ENCODE measurements around the gene ZNF148.

ZNF148 gene

DNA sequence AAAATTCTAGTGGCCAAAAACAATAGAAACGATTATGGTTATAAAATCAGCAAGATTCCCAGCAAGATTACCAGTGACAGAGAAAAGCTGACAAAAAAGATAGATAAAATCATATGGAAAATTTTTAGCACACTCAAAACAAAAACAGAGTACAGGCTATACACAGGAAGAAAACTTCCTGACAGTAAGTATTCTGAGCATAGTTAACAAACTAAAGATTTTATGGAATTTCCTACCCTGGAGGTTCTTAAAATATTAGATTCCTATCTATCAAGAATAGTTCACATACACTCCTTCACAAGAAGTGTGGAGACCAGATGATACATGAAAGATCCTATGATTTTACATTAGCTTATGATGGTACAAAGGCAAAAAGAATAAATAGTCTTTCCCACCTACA lies 50.8 kb downstream of the ZNF148 start:
- no peak for DNase-seq

DNA sequence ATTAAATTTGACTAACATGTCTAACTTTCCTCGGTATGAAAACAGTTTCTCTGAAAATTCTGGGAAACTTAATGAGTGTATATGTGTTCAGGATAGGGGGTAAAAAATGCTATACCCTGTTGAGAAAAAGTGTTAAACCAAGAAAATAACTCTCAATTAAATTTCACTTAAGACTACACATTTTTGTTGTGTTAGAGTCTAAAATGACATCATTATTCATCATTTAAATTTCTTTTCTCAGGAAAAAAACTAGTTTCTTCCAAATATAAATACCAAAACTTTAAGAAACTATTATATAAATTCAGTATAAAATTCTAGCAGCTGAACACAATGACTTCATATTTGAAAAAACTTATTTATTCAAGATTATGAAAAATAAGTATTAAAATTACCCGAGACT lies 52.2 kb downstream of the ZNF148 start:
- DNase-seq = no peak

DNA sequence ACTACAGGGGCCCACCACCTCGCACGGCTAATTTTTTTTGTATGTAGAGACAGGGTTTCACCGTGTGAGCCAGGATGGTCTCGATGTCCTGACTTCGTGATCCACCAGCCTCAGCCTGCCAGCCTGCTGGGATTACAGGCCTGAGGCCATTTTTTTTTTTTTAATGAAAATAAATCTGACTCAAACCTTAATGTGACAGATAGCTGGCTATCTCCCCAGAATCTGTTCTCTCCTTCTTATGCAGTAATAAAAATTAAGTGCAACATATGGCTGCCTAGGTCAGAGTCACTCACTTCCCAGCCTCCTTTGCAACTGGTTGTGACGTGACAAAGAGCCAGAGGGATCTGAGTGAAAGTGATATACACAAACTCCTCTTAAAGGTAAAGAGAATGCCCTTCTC lies 53.0 kb downstream of the ZNF148 start:
- no peak for DNase-seq

DNA sequence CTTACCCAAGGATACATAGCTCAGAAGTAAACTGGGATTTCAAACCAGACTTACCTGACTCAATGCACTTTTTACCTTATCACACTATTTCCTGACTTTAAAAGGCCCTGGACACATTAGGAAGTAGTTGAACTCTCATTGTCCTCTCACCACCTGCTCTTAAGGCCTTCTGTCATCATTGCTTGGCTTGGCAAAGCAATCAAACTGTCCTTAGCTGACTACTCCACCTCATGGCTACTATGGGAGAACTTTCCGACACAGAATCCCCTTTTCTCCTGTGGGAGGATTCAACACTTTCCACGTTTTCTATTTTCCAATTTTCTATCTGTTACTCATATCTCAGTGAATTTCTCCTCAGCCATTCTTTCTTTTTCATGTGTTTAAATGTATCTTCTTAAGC lies 55.4 kb downstream of the ZNF148 start:
- DNase-seq = no peak

DNA sequence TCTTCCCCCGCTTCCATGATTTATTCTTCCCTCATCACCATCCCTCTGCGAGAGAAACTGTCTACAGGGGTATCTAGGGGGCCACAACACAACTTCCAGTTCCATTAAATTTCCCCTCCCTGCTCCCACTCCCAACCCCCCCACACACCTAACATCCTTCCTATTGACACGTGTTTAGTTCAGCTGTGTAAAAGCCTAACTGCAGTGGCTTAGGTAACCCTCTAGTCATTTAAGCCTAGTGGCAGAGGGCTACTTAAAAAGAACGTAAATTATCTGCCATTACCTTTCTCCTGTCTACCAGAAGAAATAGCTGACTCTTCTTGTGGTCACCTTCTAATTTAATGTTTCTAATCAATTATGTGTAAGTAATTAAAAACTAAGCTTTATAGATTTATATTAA lies 56.3 kb downstream of the ZNF148 start:
- no peak for DNase-seq

DNA sequence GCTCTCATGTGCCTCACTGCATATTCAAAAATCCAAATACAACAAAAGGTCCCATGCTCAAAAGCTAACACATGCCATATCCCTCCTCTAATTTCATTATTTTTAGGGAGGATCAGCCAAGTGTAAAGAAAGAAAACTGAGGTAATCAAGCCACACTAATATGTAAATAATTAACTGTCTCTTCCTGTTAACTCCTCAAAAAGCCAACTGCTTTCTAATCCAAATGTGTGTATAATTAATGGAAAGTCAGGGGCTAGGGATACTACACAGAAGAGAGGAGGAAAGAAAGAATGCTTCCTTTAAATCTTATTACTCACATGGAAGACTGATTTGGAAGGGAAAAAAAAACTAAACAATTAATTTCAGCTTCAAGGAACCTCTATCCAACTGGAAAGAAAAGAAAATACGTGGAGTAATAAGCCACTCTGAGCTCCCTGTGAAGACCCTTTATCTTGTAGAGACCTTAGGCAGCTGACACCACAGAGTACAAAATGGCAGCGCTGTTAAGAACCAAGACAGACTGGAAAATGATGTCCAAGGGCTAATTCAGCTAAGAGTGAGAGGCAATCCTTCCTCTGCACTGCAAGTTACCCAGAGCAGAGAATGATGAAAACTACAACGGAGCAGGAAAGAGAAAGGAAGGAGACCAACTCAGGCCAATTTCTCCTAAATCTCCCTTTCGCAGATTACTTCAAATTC lies 56.8 kb downstream of the ZNF148 start:
- DNase-seq = no peak

DNA sequence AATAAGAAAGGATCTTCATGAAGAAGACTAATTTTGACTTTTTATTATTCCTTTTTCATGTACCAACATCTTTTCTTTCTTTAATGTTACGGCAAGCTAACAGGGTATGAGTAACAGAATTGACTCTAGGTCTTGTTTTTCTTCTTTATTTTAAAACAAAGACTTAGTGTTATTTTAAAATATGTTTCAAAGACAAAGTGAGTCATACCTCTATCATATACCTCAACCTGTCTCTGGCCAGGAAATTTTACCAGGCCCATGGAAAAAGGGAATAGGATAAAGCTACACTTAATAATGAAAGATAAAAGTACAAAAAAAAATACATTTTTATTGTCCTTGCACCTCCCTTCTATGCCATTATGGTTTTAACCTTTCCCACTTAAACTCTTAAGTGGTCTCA lies 57.4 kb downstream of the ZNF148 start:
- DNase-seq = no peak

DNA sequence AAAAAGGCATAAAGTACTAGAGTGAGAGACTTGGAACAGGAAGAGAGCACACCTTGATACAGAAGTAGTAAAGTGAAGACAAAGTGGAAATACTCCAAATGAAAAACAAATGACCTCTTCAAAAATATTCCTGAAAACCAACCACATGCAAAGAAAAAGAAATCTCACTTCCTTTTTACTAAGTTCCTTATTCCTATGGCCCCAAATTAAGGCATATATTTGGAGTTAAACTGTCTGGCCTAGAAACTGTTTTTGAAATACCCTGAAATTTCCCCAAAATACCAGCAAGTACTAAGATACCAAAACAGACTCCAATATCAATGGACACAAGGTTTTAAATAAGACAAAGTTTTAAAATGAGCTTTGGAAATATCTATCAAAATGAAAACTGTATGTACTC lies 58.2 kb downstream of the ZNF148 start:
- DNase-seq = no peak

DNA sequence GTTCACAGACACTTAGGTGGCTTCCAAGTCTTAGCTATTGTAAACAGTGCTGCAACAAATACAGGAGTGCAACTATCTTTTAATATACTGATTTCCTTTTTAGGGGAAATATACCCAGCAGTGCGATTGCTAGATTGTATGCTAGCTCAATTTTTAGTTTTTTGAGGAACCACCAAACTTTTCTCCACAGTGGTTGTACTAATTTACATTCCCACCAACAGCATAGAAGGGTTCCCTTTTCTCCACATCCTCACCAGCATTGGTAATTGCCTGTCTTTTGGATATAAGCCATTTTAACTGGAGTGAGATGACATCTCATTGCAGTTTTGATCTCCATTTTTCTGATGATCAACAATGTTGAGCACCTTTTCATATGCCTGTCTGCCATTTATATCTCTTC lies 58.9 kb downstream of the ZNF148 start:
- DNase-seq = no peak

DNA sequence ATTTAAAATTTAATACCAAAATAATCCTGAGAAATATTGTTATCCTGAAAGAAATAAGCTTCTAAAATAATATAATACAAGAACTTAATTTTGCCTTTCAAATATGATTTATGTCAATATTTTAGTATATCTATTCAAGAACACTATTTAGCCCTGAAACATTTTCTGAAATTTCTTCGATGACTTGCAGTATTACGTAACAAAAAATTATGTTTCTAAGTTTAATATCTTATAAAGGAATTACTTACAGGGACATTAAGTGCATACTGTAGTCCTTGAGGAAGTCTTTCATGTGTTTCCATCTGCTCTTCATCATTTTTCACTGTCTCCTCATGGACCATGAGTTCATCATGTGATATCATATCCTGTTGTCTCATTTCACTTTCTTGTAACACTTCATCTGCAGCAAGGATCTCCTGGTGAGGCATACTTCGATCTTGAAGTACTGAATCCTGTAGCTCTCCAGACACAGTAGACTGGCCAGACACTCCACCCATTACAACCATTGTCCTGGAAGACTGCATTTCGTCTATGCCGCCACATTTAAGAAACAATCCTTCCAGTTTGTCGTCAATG lies 62.0 kb downstream of the ZNF148 start:
- no peak for DNase-seq

DNA sequence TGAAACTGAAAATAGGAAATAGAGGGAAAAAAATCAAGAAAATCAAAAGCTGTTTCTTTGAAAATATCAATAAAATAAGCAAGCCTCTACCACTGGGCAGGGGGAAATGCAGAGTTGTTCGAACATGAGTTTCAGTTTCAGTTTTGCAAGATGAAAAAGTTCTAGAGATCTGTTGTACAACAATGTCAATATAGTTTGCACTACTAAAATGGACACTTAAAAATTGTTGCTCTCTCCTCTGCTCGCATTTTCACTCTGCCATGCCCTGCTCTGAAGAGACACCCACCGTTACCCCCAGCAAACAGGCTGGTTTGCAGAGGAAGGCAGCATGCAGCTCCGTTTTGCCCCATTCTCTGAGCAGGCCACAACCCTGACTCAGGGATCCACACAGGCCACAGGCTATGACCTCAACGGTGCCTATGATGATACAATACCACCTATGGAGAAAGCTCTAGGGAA lies 64.5 kb downstream of the ZNF148 start:
- no peak for DNase-seq

DNA sequence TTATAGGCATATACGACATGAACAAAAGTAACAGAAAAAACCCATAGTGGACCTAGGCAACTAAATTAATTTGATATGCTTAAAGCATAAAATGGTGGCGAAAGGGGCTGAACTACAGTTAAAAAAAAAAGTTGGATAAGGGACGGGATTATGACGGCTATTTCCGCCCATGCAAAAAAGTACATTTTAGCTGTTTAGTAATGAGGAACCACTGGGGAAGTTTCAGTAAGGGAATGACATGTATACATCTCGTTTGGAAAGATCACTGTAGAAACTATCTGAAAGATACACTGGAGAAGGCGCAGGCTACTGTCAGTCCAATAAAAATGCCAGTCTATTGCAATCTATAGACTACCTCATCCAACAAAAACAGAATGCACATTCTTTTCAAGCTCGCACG lies 65.6 kb downstream of the ZNF148 start:
- no peak for DNase-seq

DNA sequence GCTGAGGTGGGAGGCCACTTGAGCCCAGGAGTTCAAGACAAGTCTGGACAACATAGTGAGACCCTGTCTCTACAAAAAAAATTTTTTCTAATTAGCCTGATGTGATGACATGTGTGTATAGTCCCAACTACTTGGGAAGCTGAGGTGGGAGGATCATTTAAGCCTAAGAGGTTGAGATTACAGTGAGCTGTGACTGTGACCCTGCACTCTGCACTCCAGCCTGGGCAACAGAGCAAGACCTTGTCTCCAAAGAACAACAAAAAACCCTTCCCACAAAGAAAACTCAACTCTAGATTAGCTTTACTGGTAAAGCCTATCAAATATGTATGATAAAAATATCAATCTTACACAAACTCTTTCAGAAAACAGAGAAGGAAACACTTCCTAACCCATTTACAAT lies 68.5 kb downstream of the ZNF148 start:
- DNase-seq = no peak

DNA sequence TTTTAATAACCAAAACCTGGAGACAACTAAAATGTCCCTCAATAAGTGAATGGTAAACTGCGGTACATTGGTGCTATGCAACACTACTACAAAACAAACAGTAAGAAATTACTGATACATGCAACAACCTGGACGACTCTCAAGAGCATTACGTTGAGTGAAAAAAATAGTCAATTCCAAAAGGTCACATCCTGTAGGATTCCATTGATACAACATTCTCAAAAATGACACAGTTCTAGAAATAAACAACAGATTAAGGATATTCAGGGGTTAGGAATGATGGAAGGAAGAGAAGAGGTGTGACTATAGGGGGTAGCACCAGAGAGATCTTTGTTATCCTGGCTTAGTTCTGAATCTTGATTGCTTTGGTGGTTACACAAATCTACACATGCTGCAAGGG lies 72.2 kb downstream of the ZNF148 start:
- no peak for DNase-seq

DNA sequence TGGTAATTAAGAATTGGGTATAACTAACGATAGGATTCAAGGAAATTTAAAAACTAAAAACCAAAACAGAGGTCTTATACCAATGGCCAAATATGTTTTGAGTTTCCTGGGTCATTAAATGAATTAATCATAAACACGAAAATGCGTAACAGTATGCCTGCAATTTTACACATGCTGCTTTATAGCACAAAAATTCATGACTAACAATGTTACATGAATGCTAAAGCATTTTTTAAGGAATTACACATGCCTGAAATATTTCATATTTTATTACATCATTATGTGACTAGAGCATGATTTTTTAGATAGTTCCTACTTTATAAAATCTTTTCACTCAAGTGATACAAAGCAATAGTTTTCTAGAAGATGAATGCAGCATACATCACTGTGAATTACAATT lies 74.7 kb downstream of the ZNF148 start:
- no peak for DNase-seq

DNA sequence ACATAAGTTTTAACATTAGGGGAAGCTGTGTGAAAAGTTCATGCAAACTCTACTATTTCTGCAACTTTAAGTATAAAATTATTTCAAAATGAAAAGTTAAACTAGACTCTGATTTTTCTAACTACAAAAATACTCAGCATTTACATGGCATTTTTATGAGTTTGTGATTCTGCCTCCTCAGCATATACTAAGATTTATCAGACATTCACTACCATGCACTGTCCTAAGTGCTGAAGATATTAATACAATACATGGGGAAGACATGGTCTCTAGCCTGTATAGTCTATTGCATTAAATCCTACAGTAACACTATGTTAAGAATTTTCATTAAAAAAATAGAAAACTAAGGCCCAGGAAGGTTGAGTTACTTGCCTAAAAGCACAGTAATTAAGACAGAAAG lies 80.7 kb downstream of the ZNF148 start:
- no peak for DNase-seq

DNA sequence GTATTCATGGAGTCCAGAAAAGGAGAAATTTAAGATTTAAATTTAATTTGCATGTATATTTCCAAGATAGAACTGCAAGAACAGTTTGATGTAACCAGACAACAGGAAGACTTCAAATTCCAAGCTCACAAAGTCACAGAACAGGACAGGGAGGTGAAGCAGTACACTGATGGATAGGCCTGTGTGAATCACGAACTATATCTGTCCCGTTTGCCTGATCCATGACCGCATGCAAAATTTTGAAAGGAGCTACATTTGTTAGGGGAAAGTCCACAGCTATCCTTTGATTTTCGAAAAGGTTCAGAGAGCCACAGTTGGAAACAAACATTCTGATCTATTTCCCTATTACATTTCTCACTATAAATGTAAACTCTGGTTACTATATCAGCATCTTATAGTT lies 83.1 kb downstream of the ZNF148 start:
- DNase-seq = no peak

DNA sequence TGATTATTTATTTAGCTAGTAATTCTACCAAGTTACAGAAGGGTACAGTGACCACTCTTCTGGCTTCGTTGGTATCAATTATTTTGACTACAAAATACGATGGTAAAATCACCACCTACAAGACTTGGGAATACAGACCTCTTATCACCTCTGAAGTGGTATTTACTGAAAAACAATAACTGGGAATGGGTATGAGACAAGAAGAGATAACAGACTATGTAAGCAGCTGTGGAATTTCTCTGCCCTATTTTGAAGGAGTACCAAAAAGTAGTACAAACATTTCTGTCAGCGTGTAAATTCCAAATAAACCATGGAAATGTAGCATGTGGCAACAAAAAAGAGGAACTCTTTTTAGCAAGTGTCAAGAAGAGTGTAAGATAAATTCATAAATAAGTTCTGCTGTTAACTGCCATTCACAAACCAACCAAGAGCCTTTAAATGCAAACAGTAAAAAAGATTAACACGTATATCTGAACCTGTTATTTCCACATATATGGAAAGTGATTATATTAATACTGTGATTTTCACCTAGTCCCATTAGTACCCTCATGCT lies 85.6 kb downstream of the ZNF148 start:
- no peak for DNase-seq

DNA sequence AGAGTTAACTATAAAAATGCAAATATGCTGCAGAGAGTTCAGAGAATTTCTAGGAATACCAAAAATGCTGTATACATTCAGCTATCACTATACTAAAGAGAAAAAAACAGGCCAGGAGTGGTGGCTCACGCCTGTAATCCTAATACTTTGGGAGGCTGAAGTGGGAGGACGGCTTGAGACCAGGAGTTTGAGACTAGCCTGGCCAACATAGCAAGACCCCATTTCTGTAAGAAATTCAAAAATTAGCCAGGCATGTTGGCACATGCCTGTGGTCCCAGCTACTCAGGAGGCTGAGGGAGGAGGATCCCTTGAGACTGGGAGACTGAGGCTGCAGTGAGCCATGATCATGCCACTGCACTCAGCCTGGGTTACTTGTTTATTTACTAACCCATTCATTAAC lies 87.9 kb downstream of the ZNF148 start:
- no peak for DNase-seq

DNA sequence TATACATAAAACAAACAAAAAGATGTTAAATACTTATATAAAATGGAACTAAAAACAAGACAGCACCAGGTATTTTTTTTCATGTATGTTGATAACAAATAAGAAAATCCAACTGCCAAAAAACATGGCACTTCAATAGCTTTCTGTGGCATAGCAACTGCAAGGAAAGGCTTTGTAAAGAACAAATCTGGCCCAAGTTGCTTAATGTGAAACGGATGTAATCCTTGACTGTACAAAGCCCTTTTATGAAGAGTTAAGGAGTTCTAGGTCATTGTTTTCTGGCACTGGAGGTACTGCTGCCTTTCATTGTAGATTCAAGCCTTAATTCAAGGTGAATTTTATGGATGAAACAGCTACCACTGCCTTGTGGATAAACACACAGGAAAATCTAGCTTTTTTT lies 93.7 kb downstream of the ZNF148 start:
- no peak for DNase-seq

DNA sequence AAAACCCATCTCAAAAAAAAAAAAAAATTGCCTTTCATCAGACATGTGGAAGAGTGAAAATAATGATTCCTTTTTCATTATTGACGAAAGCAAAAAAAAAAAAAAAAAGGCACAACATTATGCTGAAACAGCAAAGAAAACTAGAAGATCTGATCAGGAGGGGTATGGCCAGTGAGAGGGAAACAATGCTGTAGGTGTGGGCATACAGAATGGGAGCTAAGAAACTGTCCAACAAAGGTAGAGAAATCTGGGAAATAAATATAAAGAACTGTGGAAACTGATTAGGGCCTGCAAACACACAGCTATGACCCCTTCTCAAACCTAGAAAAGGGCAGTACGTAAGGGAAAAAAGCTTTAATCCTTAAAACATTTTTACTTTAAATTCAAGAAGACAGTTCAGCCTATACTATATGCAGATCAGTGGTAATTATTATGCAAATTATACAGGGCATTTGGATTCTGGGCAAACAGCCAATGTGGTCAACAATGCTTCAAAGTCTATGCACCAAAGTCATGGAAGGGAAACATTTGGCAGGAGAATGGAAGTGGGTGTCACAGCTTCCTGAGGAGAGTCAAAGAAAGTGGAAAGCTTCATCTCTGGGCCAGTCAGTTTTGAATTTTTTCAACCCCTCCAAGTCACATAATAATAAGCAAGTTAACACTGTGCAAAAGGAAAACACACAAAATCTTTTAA lies 94.3 kb downstream of the ZNF148 start:
- peak; percentile 77 for DNase-seq

DNA sequence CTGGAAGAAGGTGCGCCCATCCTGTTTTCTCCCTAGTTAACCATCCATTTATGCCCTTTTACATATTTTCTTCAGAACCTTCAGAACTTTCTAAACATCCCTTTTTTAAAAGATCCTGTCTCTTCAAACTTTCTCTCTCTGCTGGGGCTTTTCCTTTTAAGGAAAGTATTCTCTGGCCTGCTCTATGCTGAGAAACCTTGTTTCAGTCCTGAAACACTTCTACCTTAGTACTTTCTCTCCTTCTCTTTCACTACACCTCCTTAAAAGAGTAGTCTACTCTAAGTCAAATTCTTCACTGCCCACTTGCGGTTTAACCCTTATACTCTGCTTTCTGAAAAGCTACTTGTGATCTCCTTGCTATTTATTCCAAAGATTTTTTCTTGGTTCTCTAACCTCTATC lies 97.0 kb downstream of the ZNF148 start:
- DNase-seq = no peak

DNA sequence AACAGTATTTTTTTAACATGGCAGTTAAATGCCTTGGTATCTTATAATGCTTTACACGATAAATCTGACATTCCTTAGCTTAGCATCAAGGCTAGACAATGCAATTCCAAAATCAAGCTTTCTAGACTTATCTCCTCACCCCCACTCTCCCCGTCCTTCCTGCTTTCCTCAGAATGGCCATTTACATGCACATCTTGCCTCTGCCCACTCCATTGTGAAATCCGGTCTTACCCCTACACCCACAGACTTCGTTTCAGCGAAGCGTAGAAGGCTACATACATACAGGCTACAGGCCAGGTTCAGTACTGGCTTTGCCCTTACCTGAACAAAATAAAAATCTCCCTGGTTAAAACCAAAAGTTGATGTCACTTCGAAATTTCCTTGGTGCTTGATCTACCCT lies 104.0 kb downstream of the ZNF148 start:
- DNase-seq = no peak

DNA sequence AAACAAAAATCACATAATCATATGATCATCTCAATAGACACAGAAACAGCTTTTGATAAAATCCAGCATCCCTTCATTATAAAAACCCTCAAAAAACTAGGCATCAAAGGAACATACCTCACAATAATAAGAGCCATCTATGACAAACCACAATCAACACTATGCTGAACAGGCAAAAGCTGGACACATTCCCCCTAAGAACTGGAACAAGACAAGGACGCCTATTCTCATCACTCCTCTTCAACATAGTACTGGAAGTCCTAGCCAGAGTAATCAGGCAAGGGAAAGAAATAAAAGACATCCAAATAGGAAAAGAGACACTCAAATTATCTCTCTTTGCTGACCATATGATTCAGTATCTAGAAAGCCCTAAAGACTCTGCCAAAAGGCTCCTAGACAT lies 107.7 kb downstream of the ZNF148 start:
- DNase-seq = no peak

Measured in NCI-H526 treated with DMSO at 0.1 percent for 48 hours (cell line).